Psoas muscle (tissue), 8 donors: ENCODE results near the gene SLC7A9. TPM values are rescaled to one million over a fixed set of nuclear protein-coding genes. Genes with fewer than 3 reads are reported as not detected.
"Not testable (repeated sequence)": the region's sequence is repeated elsewhere in the genome, so short reads cannot be mapped to it uniquely, and the experiment has no call there.

Source experiments
- ATAC-seq, 4 donors: fragments of 200-7000 bp; cut with Tn5 transposase; one replicate each; pipeline ENCODE4 v1.9.1; 2020; ENCODE audit warnings: moderate library complexity in 3 of 4, mild to moderate bottlenecking in 2 of 4
- DNase-seq, 2 donors: peaks; one replicate each; pipeline ENCODE4 v3.0.0-alpha.2; 2020
- H3K27ac ChIP-seq: fragments of 200-600 bp; one replicate; pipeline ENCODE4 v1.8.0; 2022
- H3K27me3 ChIP-seq, 3 donors: fragments of 200-600 bp in 1 of 3; one replicate each; pipeline versions ENCODE4 v1.6.1 to v1.8.0; 2013 to 2022; ENCODE audit warnings: low read length in 2 of 3, mild to moderate bottlenecking in 2 of 3, moderate library complexity in 1 of 3; ENCODE audit not compliant: insufficient read depth in 3 of 3
- H3K36me3 ChIP-seq, 2 donors: fragments of 200-600 bp in 1 of 2; one replicate each; pipeline versions ENCODE4 v1.6.1 to v1.8.0; 2013 to 2022; ENCODE audit warnings: low read depth in 1 of 2, mild to moderate bottlenecking in 1 of 2, moderate library complexity in 1 of 2; ENCODE audit not compliant: insufficient read depth in 1 of 2
- H3K4me1 ChIP-seq: fragments of 200-600 bp; one replicate; pipeline ENCODE4 v1.8.0; 2022
- H3K4me3 ChIP-seq: fragments of 200-600 bp; one replicate; pipeline ENCODE4 v1.8.0; 2022; ENCODE audit warnings: mild to moderate bottlenecking
- H3K9me3 ChIP-seq: fragments of 200-600 bp; one replicate; pipeline ENCODE4 v1.8.0; 2022
- WGBS, 3 donors: extraction: QIAGEN DNeasy Blood & Tissue Kit; methylation state at CpG; one replicate each; pipeline versions ENCODE4 v1.1.6 to v1.1.7; 2013; 5-methylcytosine and 5-hydroxymethylcytosine counted together
- intact Hi-C, 2 donors: fragments of 100-400 bp; cut with DNase I; formaldehyde crosslinking; loops; one replicate each; pipeline versions ENCODE4 v1.11.0 to v1.14.2; 2022
- polyA plus RNA-seq, 3 donors: library from polyadenylated mRNA; stranded (reverse); fragments of 200-250 nt; gene quantifications; one replicate each; pipeline ENCODE4 v1.2.3, GENCODE V29; 2013
- total RNA-seq, 4 donors: library from RNA; stranded (reverse); fragmentation: NEBNext Ultra II Directional in 2 of 4; extraction: Animal tissue kit (Norgen Biotek cat#: 25700) in 2 of 4; gene quantifications; one replicate each; pipeline versions ENCODE4 v1.2.1 to v1.2.4, GENCODE V29; 2021 to 2023
- TF ChIP-seq, protein P1 (sequence below): fragments of 200-600 bp; IDR thresholded peaks from one replicate; pipeline ENCODE4 v1.8.0; 2022; ENCODE audit warnings: antibody characterized with exemption
- donor health status: healthy with polysubstance abuse.
- donor health status: DM: no; HTN: no; CAD: no; lungs with moderate emphysema.
- donor health status: Bipolar disorder and iron deficiency.
- donor health status: healthy.
- donor health status: DM: yes; HTN: yes; CAD: no.
- donor health status: DM: no; HTN: no; CAD: no.
- donor health status: DM: no; HTN: no; CAD: no.
- donor health status: DM: yes; HTN: yes; CAD: no.

The SLC7A9 gene
- total and polyA plus RNA-seq, 7 donors, result 0.10 to 0.36 (median 0.17) TPM; not detected in 3

DNA sequence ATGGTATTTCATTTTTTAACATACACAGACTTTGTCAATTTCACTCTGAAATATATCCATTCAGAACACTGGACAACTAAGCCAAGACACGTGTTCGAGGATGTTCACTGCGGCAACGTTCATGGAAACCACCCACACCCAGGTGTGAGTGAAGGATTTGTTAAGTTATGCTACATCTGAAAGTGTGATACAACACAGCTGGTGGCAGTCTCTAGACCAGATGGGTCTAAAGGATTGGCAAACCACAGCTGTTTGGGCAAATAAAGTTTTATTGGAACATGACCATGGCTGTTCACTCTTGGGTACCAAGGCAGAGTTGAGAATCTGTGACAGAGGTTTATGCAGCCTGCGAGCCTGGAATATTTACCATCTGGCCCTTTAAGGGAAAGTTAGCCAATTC, 12.0 kb downstream of the SLC7A9 start:
- H3K36me3 ChIP-seq, result no peaks in the 10 kb centered on the region
- WGBS, 3 donors, result 75 to 82% (median 81%) methylated on average over 5 of the region's 5 CpGs
- TF ChIP-seq, protein P1, sequence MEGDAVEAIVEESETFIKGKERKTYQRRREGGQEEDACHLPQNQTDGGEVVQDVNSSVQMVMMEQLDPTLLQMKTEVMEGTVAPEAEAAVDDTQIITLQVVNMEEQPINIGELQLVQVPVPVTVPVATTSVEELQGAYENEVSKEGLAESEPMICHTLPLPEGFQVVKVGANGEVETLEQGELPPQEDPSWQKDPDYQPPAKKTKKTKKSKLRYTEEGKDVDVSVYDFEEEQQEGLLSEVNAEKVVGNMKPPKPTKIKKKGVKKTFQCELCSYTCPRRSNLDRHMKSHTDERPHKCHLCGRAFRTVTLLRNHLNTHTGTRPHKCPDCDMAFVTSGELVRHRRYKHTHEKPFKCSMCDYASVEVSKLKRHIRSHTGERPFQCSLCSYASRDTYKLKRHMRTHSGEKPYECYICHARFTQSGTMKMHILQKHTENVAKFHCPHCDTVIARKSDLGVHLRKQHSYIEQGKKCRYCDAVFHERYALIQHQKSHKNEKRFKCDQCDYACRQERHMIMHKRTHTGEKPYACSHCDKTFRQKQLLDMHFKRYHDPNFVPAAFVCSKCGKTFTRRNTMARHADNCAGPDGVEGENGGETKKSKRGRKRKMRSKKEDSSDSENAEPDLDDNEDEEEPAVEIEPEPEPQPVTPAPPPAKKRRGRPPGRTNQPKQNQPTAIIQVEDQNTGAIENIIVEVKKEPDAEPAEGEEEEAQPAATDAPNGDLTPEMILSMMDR, result no peak
- H3K27me3 ChIP-seq, result no peaks in the 10 kb centered on the region
- no peak overlapping the region for H3K27ac ChIP-seq
- ATAC-seq, result no peak
- H3K4me3 ChIP-seq, result no peak overlapping the region
- no peaks in the 10 kb centered on the region for H3K4me1 ChIP-seq
- H3K9me3 ChIP-seq, result no peaks in the 10 kb centered on the region
- intact Hi-C loops, result no loop called here
- DNase-seq, result no peak

DNA sequence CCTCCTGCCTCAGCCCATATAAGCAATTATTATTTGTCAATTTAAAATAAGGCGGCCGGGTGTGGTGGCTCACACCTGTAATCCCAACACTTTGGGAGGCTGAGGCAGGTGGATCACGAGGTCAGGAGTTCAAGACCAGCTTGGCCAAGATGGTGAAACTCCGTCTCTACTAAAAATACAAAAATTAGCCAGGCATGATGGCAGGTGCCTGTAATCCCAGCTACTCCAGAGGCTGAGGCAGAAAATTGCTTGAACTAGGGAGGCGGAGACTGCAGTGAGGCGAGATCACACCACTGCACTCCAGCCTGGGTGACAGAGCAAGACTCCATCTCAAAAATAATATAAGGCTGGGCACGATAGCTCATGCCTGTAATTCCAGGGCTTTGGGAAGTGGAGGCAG, 12.7 kb downstream of the SLC7A9 start:
- 88 to 91% (median 90%) methylated on average over 7 of the region's 7 CpGs for WGBS, 3 donors
- intact Hi-C loops, result not testable (repeated sequence)

DNA sequence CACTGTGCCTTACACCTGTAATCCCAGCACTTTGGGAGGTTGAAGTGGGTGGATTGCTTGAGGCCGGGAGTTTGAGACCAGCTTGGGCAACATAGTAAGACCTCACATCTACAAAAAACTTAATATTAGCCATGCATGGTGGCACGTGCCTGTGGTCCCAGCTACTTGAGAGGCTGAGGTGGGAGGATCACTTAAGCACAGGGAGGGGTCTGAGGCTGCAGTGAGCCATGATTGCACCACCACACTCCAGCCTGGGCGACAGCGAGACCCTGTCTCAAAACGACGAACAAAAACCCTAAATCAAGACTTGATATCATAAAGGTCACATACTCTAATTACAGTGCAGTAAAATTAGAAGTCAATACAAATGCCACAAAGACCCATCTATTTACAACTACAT, 17.4 kb downstream of the SLC7A9 start:
- H3K36me3 ChIP-seq, result no peaks in the 10 kb centered on the region
- 86 to 90% (median 89%) methylated on average over 6 of the region's 6 CpGs for WGBS, 3 donors
- TF ChIP-seq, protein P1, result no peak
- H3K27me3 ChIP-seq, result no peaks in the 10 kb centered on the region
- no peak overlapping the region for H3K4me3 ChIP-seq
- no peak overlapping the region for H3K27ac ChIP-seq
- no peaks in the 10 kb centered on the region for H3K9me3 ChIP-seq
- H3K4me1 ChIP-seq, result no peaks in the 10 kb centered on the region
- ATAC-seq, result no peak
- intact Hi-C loops, result no loop called here
- DNase-seq, result no peak

More for the DNA sequence above, 12.7 kb downstream of the SLC7A9 start:
- not testable (repeated sequence) for H3K9me3 ChIP-seq, H3K4me3 ChIP-seq, H3K27me3 ChIP-seq, DNase-seq, ATAC-seq, H3K27ac ChIP-seq, H3K36me3 ChIP-seq, H3K4me1 ChIP-seq

DNA sequence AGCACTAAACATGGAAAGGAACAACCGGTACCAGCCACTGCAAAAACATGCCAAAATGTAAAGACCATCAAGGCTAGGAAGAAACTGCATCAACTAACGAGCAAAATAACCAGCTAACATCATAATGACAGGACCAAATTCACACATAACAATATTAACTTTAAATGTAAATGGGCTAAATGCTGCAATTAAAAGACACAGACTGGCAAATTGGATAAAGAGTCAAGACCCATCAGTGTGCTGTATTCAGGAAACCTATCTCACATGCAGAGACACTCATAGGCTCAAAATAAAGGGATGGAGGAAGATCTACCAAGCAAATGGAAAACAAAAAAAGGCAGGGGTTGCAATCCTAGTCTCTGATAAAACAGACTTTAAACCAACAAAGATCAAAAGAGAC, 21.5 kb downstream of the SLC7A9 start:
- intact Hi-C loops, DNase-seq, H3K4me1 ChIP-seq, H3K9me3 ChIP-seq, H3K27me3 ChIP-seq, H3K27ac ChIP-seq, H3K4me3 ChIP-seq, H3K36me3 ChIP-seq, ATAC-seq: not testable (repeated sequence)
- 14% methylated on average over 1 of the region's 2 CpGs; no CpG with 5 or more reads in 2 of the 3 donors for WGBS, 3 donors

DNA sequence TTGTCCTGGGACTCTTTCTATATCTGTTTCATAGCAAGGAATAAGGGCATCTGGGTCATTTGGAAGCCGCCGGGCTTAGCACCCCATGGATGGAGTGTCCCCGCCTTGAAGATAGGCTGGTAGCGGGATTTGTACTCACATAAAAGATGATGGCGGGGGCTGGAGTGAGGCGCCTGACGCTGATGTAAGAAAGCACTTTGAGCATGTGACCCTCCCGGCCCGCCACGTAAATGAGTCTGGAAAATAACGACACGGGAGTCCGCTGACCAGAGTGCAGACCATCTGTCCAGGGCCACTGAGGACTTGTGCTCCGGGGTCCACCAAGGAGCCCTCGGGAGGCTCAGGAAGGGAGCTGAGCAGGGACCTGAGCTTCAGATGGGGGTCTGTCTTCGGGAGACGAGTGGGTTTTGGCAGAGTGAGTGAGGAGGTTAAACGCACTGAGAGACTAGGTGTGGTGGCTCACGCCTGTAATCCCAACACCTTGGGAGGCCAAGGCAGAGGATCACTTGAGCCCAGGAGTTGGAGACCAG, 25.8 kb downstream of the SLC7A9 start:
- Histone ChIP-seq H3K36me3 (no peaks in the 10 kb centered on the region), H3K4me3 (no peak overlapping the region), H3K9me3 (peaks cover 9% of the 10 kb centered on the region), H3K4me1 (no peaks in the 10 kb centered on the region), H3K27ac (no peak overlapping the region), H3K27me3 (no peaks in the 10 kb centered on the region)
- no peak for DNase-seq
- TF ChIP-seq, protein P1, result no peak
- no peak for ATAC-seq
- WGBS, 3 donors, result 91 to 94% (median 93%) methylated on average over 19 of the region's 19 CpGs
- intact Hi-C loops, result no loop called here

DNA sequence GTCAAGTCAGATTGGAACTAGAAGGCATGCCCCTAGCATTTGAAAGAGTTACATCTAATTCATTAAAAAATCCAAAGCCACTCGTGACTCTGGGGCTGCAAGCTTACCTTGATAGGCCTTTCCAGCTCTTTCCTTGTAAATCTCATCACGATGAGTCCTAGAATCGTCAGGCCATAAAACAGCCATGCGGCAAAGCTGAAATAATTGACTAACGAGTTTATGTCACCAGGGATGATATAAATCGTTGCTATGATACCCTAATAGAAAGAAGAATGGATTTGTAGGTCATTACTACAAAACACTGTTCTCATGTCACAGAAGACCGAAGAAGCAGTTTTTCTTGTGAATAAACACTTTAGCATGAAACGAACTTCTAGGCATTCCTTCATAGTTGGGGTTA, 27.5 kb downstream of the SLC7A9 start:
- H3K9me3 ChIP-seq, result peaks cover 9% of the 10 kb centered on the region
- ATAC-seq (no peak), DNase-seq (no peak)
- intact Hi-C loops, result no loop called here
- no peak overlapping the region for H3K4me3 ChIP-seq
- TF ChIP-seq, protein P1, result no peak
- WGBS, 3 donors, result 63 to 70% (median 67%) methylated on average over 8 of the region's 8 CpGs
- no peak overlapping the region for H3K27ac ChIP-seq
- no peaks in the 10 kb centered on the region for H3K36me3 ChIP-seq
- H3K4me1 ChIP-seq, result no peaks in the 10 kb centered on the region
- no peaks in the 10 kb centered on the region for H3K27me3 ChIP-seq
